Left ventricle myocardium inferior (tissue), 1 donor: Measurements from ENCODE around the gene CPXM2. TPM values are rescaled to one million over a fixed set of nuclear protein-coding genes. Genes with fewer than 3 reads are reported as not detected.

Experiments
- DNase-seq: peaks from one replicate; pipeline ENCODE4 v3.0.0-alpha.2; 2020
- H3K27ac ChIP-seq: fragments of 200-600 bp; replicated peaks from 2 replicates; pipeline ENCODE4 v1.8.0; 2021
- H3K27me3 ChIP-seq: fragments of 200-600 bp; 2 replicates; pipeline ENCODE4 v1.8.0; 2021; ENCODE audit warnings: low read depth
- H3K36me3 ChIP-seq: fragments of 200-600 bp; 2 replicates; pipeline ENCODE4 v1.8.0; 2021
- H3K4me1 ChIP-seq: fragments of 200-600 bp; 2 replicates; pipeline ENCODE4 v1.8.0; 2021
- H3K4me3 ChIP-seq: fragments of 200-600 bp; 2 replicates; pipeline ENCODE4 v1.8.0; 2021; ENCODE audit warnings: mild to moderate bottlenecking, moderate library complexity
- H3K9me3 ChIP-seq: fragments of 200-600 bp; replicated peaks from 2 replicates; pipeline ENCODE4 v1.8.0; 2021
- intact Hi-C: fragments of 100-400 bp; cut with micrococcal nuclease; formaldehyde crosslinking; loops from one replicate; pipeline ENCODE4 v1.11.0; 2022
- total RNA-seq: library from RNA; stranded (reverse); fragmentation: NEBNext Ultra II Directional; extraction: Animal tissue kit (Norgen Biotek cat#: 25700); gene quantifications from one replicate; pipeline ENCODE4 v1.2.1, GENCODE V29; 2021
- TF ChIP-seq, protein P1 (sequence below): fragments of 200-600 bp; IDR thresholded peaks from 2 replicates; pipeline ENCODE4 v1.8.0; 2021; ENCODE audit warnings: antibody characterized with exemption, mild to moderate bottlenecking, borderline replicate concordance
- donor health status: DM: no; HTN: yes; CAD: no; lungs with severe emphysema.

The CPXM2 gene
- total RNA-seq, 1 donor from 2014 or later, result 4.5 TPM

DNA sequence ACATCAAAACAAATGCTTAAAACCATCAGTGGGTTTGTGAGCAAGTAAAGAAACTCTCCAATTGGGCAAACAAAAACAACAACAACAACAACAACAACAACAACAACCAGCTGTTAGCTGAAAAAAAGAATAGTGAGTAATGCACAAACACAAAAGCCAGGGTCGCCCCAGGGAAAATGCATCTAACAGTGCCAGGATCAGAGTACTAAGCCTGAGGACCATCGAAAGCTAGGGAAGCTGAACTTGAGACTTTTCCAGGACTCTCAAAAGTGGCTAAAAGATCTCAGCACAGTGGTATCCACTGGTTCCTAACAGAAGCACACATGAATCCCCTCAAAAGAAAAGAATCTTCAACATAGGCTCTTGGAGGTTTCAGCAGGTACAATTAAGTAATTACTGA is 83.3 kb downstream of the CPXM2 start:
- Histone ChIP-seq H3K36me3 (no peaks in the 10 kb centered on the region), H3K27me3 (peaks cover 39% of the 10 kb centered on the region), H3K4me3 (no peak overlapping the region), H3K4me1 (no peaks in the 10 kb centered on the region), H3K9me3 (peaks cover 8% of the 10 kb centered on the region), H3K27ac (no peak overlapping the region)
- DNase-seq, result no peak
- TF ChIP-seq, protein P1, sequence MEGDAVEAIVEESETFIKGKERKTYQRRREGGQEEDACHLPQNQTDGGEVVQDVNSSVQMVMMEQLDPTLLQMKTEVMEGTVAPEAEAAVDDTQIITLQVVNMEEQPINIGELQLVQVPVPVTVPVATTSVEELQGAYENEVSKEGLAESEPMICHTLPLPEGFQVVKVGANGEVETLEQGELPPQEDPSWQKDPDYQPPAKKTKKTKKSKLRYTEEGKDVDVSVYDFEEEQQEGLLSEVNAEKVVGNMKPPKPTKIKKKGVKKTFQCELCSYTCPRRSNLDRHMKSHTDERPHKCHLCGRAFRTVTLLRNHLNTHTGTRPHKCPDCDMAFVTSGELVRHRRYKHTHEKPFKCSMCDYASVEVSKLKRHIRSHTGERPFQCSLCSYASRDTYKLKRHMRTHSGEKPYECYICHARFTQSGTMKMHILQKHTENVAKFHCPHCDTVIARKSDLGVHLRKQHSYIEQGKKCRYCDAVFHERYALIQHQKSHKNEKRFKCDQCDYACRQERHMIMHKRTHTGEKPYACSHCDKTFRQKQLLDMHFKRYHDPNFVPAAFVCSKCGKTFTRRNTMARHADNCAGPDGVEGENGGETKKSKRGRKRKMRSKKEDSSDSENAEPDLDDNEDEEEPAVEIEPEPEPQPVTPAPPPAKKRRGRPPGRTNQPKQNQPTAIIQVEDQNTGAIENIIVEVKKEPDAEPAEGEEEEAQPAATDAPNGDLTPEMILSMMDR, result no peak
- intact Hi-C loops, result no loop called here

DNA sequence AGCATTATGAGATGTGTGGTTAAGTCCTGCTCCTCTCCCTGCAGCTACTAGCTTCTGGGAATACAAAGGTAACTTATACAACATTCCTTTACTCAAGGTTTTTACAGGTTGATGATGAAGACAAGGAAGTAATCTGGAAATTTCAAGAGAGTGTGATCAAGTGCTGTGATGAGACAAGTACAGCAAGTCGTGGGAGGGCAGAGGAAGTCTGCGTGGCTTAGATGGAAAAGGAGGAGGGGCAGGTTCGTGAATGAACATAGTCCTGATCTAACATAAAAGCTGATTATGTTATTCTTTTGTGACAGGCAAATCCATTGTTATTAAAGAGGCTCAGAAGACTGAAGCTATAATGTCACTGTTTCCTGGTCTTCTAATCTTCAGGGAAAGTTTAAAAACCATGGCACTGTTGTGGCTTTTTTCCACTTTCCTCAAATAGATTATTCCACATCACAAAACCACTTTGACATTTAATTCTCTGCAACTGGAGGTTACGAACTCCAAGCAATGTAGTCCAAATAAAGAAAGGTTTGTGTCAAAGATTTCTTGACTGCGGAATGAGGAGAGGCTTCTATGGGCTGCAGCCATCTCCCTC is 84.1 kb downstream of the CPXM2 start:
- Histone ChIP-seq H3K36me3 (no peaks in the 10 kb centered on the region), H3K4me3 (no peak overlapping the region), H3K9me3 (peaks cover 8% of the 10 kb centered on the region), H3K4me1 (no peaks in the 10 kb centered on the region), H3K27ac (no peak overlapping the region), H3K27me3 (peaks cover 41% of the 10 kb centered on the region)
- TF ChIP-seq, protein P1, result no peak
- intact Hi-C loops, result no loop called here
- no peak for DNase-seq

DNA sequence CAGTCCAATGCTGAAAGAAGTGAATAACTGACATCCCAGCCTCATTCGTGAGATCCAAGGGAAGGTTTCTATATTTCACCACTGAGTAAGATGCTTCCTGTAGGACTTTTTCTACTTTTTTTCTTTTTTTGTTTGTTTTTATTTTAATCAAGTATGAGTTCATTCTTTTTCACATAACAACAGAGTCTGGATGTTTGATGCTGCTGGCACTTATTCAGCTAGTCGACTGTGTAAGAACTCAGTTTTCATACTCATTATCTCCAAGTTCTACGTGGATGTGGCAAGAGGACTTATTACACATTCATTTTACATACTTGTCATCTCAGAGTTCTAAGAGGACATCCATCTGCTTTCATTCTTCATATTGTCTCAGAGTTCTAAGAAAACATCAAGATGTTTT is 86.9 kb downstream of the CPXM2 start:
- TF ChIP-seq, protein P1, result no peak
- Histone ChIP-seq H3K27me3 (peaks cover 50% of the 10 kb centered on the region), H3K27ac (no peak overlapping the region)

DNA sequence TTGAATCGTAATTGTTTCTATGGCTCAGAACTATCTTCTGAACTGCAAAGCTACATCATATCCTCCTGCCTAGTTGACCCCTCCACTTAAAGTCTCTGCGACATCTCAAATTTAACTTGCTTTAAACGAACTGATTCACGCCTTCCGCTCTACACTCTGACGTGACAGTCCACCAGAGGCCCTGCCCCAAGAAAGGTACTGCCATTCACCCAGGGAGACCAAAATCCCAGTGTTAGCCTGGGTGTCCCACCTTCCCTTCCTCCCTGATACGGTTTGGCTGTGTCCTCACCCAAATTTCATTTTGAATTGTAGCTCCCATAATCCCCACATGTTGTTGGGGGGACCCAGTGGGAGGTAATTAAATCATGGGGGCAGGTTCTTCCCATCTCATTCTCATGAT is 90.8 kb downstream of the CPXM2 start:
- Histone ChIP-seq H3K36me3 (no peaks in the 10 kb centered on the region), H3K4me3 (no peak overlapping the region)
- TF ChIP-seq, protein P1, result no peak

More for the DNA sequence above, 86.9 kb downstream of the CPXM2 start:
- Histone ChIP-seq H3K4me3 (no peak overlapping the region), H3K9me3 (no peaks in the 10 kb centered on the region), H3K4me1 (peaks cover 9% of the 10 kb centered on the region), H3K36me3 (no peaks in the 10 kb centered on the region)
- intact Hi-C loops, result no loop called here
- DNase-seq, result no peak

DNA sequence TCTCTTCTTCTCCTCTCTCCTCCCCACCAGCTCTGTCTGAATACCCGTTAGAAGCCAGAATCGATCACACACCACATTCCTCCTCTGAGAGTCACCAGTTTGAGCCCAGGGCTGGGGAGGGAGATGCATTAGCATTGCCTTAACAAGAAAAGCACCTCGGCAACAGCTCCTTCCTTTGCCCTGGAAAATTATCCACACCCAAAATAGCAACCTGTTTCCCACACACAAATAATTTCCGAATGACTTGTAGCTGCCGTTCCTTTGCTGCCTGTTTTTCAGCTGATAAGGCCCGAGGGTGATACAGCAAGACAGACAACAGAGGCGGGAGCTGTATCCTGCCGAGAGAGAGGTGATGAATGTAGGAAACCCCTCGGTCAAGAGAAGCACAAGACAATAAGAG is 91.3 kb downstream of the CPXM2 start:
- no peak for DNase-seq
- Histone ChIP-seq H3K4me1 (peaks cover 9% of the 10 kb centered on the region), H3K9me3 (no peaks in the 10 kb centered on the region), H3K27me3 (peaks cover 11% of the 10 kb centered on the region), H3K4me3 (no peak overlapping the region), H3K36me3 (no peaks in the 10 kb centered on the region), H3K27ac (no peak overlapping the region)
- TF ChIP-seq, protein P1, result no peak
- intact Hi-C loops, result no loop called here

More for the DNA sequence above, 90.8 kb downstream of the CPXM2 start:
- Histone ChIP-seq H3K27me3 (peaks cover 16% of the 10 kb centered on the region), H3K9me3 (no peaks in the 10 kb centered on the region), H3K27ac (no peak overlapping the region), H3K4me1 (peaks cover 9% of the 10 kb centered on the region)
- intact Hi-C loops, result no loop called here
- DNase-seq, result no peak

DNA sequence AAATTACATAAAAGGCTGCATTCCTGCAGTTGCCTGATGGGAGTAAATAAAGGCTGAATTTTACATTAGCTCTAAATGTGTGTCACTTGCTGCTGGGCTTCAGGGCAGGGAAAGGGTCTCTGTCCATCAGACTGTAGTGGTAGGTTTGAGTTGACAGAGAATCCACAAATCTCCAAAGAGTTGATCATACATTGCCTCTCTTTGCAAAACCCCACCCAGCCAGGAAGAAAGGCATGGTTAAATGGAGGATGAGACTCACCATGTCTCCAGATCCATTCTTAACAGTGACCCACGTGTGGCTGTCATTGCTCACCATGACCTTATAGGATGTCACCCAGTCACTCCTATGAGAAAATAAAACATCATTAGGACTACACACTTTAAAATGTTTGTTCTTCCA is 92.8 kb downstream of the CPXM2 start:
- intact Hi-C loops, result no loop called here
- Histone ChIP-seq H3K36me3 (no peaks in the 10 kb centered on the region), H3K27ac (no peak overlapping the region), H3K4me3 (no peak overlapping the region), H3K4me1 (peaks cover 9% of the 10 kb centered on the region), H3K9me3 (no peaks in the 10 kb centered on the region), H3K27me3 (peaks cover 10% of the 10 kb centered on the region)
- TF ChIP-seq, protein P1, result no peak
- no peak for DNase-seq
